HCEC 1CT (cell line): ENCODE measurements around the gene GGCX.

Source experiments
- DNase-seq: peaks from one replicate; pipeline ENCODE4 v3.0.0-alpha.2; 2017

GGCX gene

GRCh38 chr2:85539361-85540132 lies 21.7 kb downstream of the GGCX start:
- peak; percentile 59 for DNase-seq

DNA sequence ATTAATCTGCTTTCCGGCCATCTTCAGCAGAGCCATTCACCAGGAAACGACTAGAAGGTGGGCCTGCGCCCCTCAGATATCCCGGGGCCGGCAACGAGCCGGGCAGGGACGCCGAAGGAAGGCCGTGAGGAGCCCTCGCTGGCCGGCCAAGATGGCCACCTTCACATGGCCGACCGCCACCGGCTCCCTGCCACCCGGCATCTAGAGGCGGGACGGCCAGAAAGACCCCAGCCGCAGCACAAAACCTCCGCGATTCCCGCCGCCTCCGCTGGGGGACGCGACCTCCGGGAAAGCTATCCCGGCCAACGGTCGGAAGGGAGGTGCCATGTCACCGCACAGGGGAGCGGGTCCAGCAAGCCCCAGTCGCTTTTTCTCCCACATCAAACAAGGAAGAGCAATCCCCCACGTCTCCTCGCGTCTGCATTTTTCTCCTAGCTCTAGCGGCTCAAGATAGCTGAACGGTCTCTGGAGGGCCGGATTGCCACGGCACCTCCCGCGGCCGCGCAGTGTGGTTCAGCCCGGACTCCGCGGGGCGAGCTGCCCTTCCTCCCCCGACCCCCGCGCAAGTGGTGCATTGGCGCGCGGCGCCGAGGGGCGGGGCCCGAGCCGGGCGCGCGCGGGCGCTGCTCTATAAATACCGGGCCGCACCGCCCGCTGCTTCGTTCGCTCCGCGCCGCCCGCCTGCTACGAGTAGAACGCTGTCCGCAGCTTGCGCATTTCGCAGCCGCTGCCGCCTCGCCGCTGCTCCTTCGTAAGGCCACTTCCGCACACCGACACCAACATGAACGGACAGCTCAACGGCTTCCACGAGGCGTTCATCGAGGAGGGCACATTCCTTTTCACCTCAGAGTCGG lies 22.6 kb downstream of the GGCX start, which contains the start of gene MAT2A:
Gene MAT2A, plus strand, starts transcription at position 662 of the 854 bp plus-strand sequence. Its CDS starts 120 bp downstream, at position 782.
- peak; percentile 88 for DNase-seq

DNA sequence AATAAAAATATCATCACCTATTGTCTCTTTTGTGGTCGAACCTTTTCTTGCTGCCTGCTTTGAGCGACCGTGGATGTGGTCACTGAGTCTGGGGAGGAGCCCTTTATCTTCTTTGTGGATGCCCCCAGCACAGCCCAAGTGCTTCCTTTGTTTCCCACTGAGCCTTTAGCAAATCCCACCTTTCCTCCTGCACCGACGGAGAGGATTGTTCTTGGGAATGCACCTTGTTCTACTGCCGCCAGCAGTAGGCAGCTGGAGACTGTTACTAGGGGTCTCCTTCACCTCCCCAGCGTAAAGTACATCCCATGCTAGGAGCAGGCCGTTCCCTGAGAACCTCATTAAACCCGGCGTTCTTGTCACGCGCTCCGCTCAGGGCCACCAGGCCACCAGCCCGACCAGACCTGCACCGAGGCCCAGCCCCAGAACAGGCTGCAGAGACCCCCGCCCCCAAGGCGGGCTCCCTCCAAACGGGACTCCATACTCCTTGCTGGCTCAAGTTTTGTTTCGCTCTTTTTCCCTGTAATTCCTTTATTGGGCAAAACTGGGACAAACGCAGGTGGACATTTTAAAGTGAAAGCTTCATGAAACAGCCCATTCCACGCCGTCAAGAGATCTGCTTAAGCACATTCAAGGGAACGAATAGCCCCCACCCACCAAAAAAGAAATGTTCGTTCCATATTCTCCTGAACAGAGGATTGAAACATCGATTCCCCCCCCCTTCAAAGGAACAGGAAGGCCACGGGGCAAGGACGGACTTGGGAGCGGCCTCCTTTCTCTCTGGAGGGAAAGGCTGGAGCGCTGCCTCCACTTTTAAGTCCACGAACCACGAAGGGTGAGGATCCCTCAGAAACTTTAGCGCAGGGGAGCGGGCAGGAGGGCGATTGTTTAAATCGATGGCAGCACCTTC lies 23.4 kb downstream of the GGCX start:
- DNase-seq = peak; percentile 28

GRCh38 chr2:85536479-85536878 lies 24.8 kb downstream of the GGCX start:
- DNase-seq = peak; percentile 72

GRCh38 chr2:85534881-85535280 lies 26.4 kb downstream of the GGCX start:
- DNase-seq = no peak

DNA sequence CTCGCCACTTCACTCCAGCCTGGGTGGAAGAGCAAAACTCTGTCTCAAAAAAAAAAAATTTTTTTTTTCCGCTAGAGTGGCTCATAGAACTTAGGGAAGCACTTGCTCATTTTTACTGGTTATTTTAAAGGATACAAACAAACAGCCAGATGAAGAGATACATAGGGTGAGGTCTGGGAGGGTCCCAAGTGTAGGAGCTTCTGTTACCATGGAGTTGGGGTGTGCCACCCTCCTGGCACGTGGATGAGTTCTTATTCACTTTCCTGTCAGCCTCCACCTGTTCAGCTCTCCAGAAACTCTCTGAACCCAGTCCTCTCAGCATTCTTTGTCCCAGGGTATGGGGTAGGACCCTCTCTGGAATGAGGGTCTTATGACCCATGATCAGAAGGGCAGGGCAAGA lies 27.2 kb downstream of the GGCX start:
- no peak for DNase-seq

DNA sequence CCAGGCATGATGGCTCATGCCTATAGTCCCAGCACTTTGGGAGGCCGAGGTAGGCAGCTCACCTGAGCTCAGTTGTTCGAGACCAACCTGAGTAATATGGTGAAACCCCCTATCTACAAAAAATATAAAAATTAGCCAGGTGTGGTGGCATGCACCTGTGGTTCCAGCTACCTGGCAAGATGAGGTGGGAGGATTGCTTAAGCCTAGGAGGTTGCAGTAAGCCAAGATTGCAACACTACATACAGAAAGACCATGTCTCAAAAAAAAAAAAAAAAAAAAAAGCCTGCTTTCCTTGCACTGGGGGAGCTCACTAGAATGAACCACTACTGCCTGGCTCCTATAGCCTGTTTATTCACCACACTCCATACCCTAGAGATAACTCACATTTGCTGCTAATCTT lies 29.7 kb downstream of the GGCX start:
- DNase-seq = no peak

- DNase-seq = no peak
These were observed 31.5 kb downstream of the GGCX start for GRCh38 chr2:85529809-85530208.

GRCh38 chr2:85528355-85528754 lies 32.9 kb downstream of the GGCX start:
- no peak for DNase-seq

- no peak for DNase-seq
These were observed 33.5 kb downstream of the GGCX start for GRCh38 chr2:85527787-85528186.

- DNase-seq = no peak
These were observed 35.7 kb downstream of the GGCX start for GRCh38 chr2:85525567-85525966.

GRCh38 chr2:85525029-85525428 lies 36.3 kb downstream of the GGCX start:
- no peak for DNase-seq

DNA sequence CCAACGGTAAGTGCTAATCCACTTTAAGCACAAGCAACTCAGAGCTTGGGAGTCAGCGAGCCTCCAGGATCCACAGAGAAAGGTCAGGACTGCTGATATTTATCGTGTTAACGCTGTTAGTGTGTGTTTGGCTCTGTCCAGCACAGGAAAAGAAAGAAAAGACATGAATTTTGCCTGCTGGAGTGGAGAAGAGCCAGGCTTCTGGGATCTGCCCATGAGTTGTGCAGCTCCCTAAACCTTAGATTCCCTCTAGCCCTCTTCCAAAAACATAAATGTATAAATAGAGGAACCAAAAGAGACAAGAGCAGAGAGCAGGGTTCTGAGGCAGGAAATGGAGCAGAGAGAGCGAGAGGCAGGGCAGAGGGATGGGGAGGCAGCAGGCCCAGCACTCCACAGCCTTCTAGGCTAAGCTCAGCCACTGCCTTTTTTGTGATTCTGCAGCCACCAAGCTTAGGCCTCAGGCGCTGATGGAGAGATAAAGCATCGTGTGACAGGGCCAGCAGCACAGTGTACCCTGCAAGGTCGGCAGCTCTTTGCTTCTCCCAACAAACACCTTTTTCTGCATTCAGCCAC lies 36.9 kb downstream of the GGCX start:
- DNase-seq = no peak

DNA sequence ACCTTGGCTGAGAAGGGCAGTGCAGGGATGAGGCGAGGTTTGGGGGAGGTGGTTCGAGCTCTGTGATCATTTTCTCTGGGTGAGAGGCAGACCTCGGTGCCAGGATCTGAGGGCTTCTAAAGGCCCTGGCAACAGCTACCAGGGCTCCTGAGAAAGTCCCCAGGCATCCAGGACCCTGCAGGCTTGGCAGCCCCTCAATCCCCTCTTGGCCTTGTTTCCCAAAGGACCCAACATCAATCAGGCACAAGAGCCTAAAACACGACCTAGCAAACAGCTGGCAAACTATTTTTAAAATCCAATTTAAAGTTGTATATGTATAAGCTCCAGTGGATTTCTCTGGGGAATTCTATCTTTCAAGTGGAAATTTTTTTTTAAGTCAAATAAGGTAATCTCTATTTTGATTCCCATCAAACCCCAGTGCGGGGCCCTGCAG lies 37.4 kb downstream of the GGCX start:
- DNase-seq = no peak

GRCh38 chr2:85523062-85523902 lies 38.0 kb downstream of the GGCX start:
- DNase-seq = no peak

DNA sequence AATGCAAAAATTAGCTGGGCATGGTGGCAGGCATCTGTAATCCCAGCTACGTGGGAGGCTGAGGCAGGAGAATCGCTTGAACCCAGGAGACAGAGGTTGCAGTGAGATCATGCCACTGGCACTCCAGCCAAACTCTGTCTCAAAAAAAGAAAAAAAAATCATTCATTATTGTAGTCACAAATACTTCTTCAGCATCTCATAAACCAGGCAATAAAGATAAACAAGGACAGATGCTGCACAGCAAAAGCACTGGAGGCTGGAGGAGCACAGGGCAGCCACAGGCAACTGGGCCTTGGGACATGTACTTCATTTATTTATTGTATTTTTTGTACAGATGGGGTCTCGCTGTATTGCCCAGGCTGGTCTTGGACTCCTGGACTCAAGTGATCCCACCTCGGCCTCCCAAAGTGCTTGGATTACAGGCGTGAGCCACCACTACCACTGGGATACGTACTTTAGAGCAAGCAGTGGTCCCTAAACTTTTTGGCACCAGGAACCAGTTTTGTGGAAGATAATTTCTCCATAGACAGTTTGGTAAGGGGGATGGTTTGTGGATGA lies 39.1 kb downstream of the GGCX start:
- no peak for DNase-seq

DNA sequence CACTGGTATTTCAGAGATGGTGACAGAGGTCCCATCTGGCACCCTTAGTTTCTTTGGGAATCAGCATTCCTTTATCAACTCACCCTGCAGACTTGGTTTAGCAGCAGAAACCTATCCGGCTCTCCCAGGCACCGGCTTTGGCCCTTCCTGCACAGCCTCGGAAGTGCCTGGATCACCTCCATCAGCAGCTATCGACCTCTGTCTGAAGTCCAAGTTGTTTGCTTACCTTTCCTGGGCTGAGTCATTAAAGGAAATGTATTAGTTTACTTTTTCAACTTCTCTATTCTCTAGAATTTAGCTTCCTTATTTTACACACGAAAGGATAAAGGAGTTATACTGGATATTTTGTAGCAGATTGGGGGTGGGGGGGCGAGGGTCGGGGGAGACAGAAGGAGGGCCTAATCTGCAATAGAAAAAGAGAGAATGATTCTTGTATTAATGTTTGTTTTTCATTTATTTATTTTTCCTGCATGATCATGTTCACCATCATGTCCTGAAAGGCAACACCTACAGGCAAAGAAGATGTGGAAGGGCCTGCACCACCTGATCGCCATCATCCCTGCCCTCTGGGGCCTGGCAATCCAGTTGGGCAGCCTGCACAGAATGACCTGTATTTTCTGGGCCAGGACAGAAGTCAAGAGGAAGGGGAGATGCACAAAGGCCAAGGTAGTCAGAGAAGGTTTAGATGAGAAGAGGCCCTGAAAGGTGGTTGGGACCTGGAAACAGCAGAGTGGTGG lies 44.5 kb downstream of the GGCX start:
- no peak for DNase-seq

DNA sequence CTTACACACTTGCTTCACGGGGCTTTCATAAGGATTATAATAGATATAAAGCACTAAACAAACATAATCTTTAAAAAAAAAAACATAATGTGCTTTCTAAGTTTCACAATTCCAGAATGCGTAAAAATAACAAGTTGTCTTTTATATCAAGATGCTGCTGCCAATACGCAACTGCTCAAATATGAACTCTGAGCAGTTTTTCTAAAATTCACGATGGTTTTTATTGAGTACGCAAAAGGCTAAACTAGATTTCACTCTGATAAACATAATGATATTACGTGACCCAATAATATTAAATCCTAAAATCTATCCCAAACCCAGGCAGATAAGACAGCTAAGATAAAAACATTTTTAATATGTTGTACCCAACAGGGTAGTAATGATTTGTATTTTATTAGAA lies 47.0 kb downstream of the GGCX start:
- no peak for DNase-seq

GRCh38 chr2:85511008-85511811 lies 50.1 kb downstream of the GGCX start:
- DNase-seq = no peak

DNA sequence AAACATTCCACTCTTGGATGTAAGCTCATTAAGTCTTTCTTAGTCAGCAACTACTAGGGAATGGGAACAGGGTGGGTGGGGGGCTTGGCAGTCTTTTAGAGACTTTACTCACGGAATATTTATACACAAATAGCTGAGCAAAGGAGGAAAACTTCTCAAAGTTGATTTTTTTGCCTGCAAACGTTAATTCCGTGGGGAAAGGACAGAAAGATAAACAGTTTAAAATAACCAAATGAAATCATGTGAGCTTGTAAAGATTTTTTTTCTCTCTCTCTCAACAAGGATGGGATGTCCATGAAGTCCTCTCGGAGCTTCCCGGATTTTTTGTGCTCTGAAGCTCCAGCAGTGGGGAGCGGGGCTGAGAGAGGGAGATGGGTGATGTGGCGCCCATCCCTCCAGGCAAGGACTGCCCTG lies 54.5 kb downstream of the GGCX start:
- DNase-seq = no peak
